ENCODE results near the gene VAMP5.

- TF ChIP-seq CTCF (IDR thresholded peaks at IDR 0.05): peak in 1 of 4 experiments; percentile 19
- TF ChIP-seq POLR2A (IDR thresholded peaks at IDR 0.05): peak; percentile 71 to 74
- no peak for TF ChIP-seq EP300 (IDR thresholded peaks at IDR 0.05)
These were observed 27.7 kb downstream of the VAMP5 start, which contains the start of gene C2orf68 for GRCh38 chr2:85611705-85612587.
